GM06990 (cell line): ENCODE measurements around the gene NCSTN.

ENCODE experiments used
- DNase-seq: peaks from one replicate; pipeline ENCODE4 v3.0.0-alpha.2; 2011; ENCODE audit not compliant: insufficient read length; ENCODE audit errors: extremely low read depth
- H3K27me3 ChIP-seq: replicated peaks from 2 replicates; pipeline ENCODE4 v1.6.0; 2011; ENCODE audit warnings: low read length; ENCODE audit not compliant: control insufficient read depth, insufficient read depth
- H3K36me3 ChIP-seq: 2 replicates; pipeline ENCODE4 v1.5.1; 2011; ENCODE audit warnings: low read length; ENCODE audit not compliant: control insufficient read depth, insufficient read depth
- H3K4me3 ChIP-seq: replicated peaks from 2 replicates; pipeline ENCODE4 v1.5.1; 2011; ENCODE audit warnings: low read depth, mild to moderate bottlenecking, control low read depth, low read length
- CTCF ChIP-seq: IDR thresholded peaks from 2 replicates; pipeline ENCODE4 v1.5.1; 2011; ENCODE audit warnings: low read length, control low read depth, mild to moderate bottlenecking, inconsistent platforms; ENCODE audit not compliant: insufficient read depth, poor library complexity, severe bottlenecking

The NCSTN gene

DNA sequence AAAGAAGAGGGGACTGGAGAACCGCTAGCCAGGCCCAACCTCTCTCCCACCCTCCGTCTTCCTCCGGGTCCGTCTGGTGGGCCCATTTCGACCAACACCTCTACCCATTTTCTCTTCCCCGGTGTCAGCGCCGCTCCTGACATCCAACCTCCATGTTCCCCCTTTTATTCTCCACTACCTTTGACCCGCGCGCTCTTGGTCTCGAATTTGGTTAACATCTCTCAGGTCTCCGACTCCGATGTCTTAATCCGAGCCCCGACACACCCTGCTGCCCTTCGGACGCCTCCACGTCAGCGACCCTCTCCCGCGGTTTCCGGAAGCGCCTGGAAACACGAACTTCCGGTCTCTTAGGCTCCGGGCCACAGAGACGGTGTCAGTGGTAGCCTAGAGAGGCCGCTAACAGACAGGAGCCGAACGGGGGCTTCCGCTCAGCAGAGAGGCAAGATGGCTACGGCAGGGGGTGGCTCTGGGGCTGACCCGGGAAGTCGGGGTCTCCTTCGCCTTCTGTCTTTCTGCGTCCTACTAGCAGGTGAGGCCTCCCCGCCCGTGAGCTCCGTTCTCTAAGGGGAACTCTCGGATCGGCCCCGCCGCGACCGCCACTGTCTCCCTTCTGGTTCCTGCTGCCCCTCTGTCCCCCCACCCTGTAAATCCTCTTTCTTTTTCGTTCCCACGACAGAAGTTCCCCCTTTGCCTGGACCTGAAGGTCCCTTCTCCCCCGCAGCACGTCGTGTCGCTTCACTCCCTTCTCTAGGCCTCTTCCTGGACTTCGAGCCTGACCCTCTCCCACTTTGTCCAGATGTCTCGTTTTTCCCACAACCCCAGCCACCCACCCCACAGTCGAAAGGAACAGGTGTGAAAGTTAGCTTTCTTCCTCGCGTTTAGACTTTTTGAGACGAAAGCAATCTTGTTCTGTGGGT, at the start of gene NCSTN, which contains the start of gene COPA:
Gene NCSTN (plus strand): TSS at position 431 of the 917 bp plus-strand sequence. CDS start 14 bp downstream, at position 445.
Gene COPA (minus strand): TSS at position 298 of the 917 bp plus-strand sequence. CDS start 80 bp downstream, at position 218.
- Histone ChIP-seq H3K27me3 (no peaks in the 10 kb centered on the region), H3K36me3 (peaks cover 5% of the 10 kb centered on the region), H3K4me3 (peak within 1 kb of the TSS; percentile 96)
- DNase-seq: peak; percentile 91
- no peak for TF ChIP-seq CTCF

- no peak for DNase-seq
- no peak overlapping the region for H3K4me3 ChIP-seq
- H3K36me3 ChIP-seq: peaks cover 54% of the 10 kb centered on the region
- no peaks in the 10 kb centered on the region for H3K27me3 ChIP-seq
- no peak for TF ChIP-seq CTCF
Observed at GRCh38 chr1:160296036-160296435, 47.1 kb upstream of the NCSTN start.

DNA sequence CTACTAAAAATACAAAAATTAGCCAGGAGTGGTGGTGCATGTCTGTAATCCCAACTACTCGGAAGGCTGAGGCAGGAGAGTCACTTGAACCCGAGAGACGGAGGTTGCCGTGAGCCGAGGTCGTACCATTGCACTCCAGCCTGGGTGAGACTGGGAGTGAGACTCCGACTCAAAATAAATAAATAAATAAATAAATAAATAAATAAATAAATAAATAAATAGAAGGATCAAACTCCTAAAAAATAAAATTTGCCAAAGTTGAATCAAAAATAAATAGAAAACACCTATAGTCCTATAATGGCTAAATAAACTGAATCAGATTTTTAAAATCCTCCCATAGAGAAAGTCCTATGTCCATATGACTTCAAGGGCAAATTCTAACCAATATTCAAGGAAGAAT, 43.0 kb upstream of the NCSTN start:
- H3K4me3 ChIP-seq: no peak overlapping the region
- no peak for TF ChIP-seq CTCF
- H3K36me3 ChIP-seq: peaks cover 26% of the 10 kb centered on the region
- no peaks in the 10 kb centered on the region for H3K27me3 ChIP-seq
- DNase-seq: no peak

GRCh38 chr1:160307118-160307791, 35.9 kb upstream of the NCSTN start:
- no peak overlapping the region for H3K4me3 ChIP-seq
- H3K27me3 ChIP-seq: no peaks in the 10 kb centered on the region
- peaks cover 23% of the 10 kb centered on the region for H3K36me3 ChIP-seq
- TF ChIP-seq CTCF: no peak
- no peak for DNase-seq

- peaks cover 27% of the 10 kb centered on the region for H3K36me3 ChIP-seq
- no peak for TF ChIP-seq CTCF
- DNase-seq: no peak
- no peak overlapping the region for H3K4me3 ChIP-seq
- no peaks in the 10 kb centered on the region for H3K27me3 ChIP-seq
Observed at GRCh38 chr1:160308451-160309184, 34.6 kb upstream of the NCSTN start.
